Stomach (tissue), 9 donors: ENCODE measurements around the gene PRLR. TPM values are rescaled to one million over a fixed set of nuclear protein-coding genes. Genes with fewer than 3 reads are reported as not detected.

Source experiments
- DNase-seq, 2 donors: peaks; one replicate each; pipeline versions ENCODE4 v3.0.0 to v3.0.0-alpha.2; 2013 to 2019
- H3K27ac ChIP-seq, 5 donors: fragments of 200-600 bp in 4 of 5; sonication (generic) in 4 of 5; one replicate each; pipeline ENCODE4 v1.5.1; 2013 to 2019; ENCODE audit warnings: mild to moderate bottlenecking in 1 of 5, moderate library complexity in 1 of 5
- H3K27me3 ChIP-seq, 3 donors: fragments of 200-600 bp; sonication (generic); one replicate each; pipeline ENCODE4 v1.5.1; 2017 to 2019; ENCODE audit warnings: mixed run types in 1 of 3
- H3K36me3 ChIP-seq, 4 donors: fragments of 200-600 bp; sonication (generic); 1 replicate in 3 of 4; 2 replicates in 1 of 4; pipeline ENCODE4 v1.5.1; 2016 to 2019
- H3K4me1 ChIP-seq, 4 donors: fragments of 200-600 bp; sonication (generic); one replicate each; pipeline ENCODE4 v1.5.1; 2016 to 2019
- H3K4me3 ChIP-seq, 4 donors: fragments of 200-600 bp; sonication (generic) in 3 of 4; one replicate each; pipeline ENCODE4 v1.5.1; 2016 to 2019; ENCODE audit warnings: mild to moderate bottlenecking in 1 of 4
- H3K9me3 ChIP-seq, 4 donors: fragments of 200-600 bp; sonication (generic); one replicate each; pipeline ENCODE4 v1.5.1; 2016 to 2019
- CTCF ChIP-seq, 7 experiments: fragments of 450-650 bp in 4 of 7; fragments of 200-600 bp in 3 of 7; sonication (generic) in 3 of 7; IDR thresholded peaks; one replicate each; pipeline ENCODE4 v1.5.1; 2016 to 2019; ENCODE audit warnings: antibody characterized with exemption in 7 of 7, control low read depth in 2 of 7, mild to moderate bottlenecking in 1 of 7
- EP300 ChIP-seq: sonication (generic); formaldehyde crosslinking; IDR thresholded peaks from one replicate; pipeline ENCODE4 v1.6.1; 2017; ENCODE audit warnings: antibody characterized with exemption
- POLR2A ChIP-seq, 4 donors: fragments of 450-650 bp; IDR thresholded peaks; one replicate each; pipeline ENCODE4 v1.6.1; 2016; ENCODE audit warnings: antibody characterized with exemption in 4 of 4, control low read depth in 2 of 4, mild to moderate bottlenecking in 1 of 4, moderate library complexity in 1 of 4
- POLR2AphosphoS5 ChIP-seq, 3 donors: sonication (generic); formaldehyde crosslinking; IDR thresholded peaks; one replicate each; pipeline ENCODE4 v1.6.1; 2016; ENCODE audit warnings: antibody characterized with exemption in 3 of 3
- WGBS, 5 donors: extraction: QIAGEN DNeasy Blood & Tissue Kit in 3 of 5; methylation state at CpG; one replicate each; pipeline versions ENCODE4 v1.1.5 to v1.1.7; 2013 to 2018; 5-methylcytosine and 5-hydroxymethylcytosine counted together
- intact Hi-C: fragments of 100-400 bp; cut with DNase I; formaldehyde crosslinking; loops from one replicate; pipeline ENCODE4 v1.15.1; 2023; ENCODE audit warnings: low total_unique reads
- polyA plus RNA-seq, 3 donors: library from polyadenylated mRNA; stranded (reverse); fragments of 200-250 nt; gene quantifications; one replicate each; pipeline ENCODE4 v1.2.3, GENCODE V29; 2013
- total RNA-seq, 5 donors: library from RNA; depleted of rRNA; stranded (reverse); fragments of >200 nt; gene quantifications; one replicate each; pipeline versions ENCODE4 v1.1.0 to v1.2.3, GENCODE V29; 2014 to 2016
- donor health status: healthy with polysubstance abuse.
- donor health status: Bipolar disorder and iron deficiency.
- donor health status: healthy.

Gene PRLR
- total and polyA plus RNA-seq, 8 donors = 0.56 to 33.2 (median 4.5) TPM; not detected in 1

DNA sequence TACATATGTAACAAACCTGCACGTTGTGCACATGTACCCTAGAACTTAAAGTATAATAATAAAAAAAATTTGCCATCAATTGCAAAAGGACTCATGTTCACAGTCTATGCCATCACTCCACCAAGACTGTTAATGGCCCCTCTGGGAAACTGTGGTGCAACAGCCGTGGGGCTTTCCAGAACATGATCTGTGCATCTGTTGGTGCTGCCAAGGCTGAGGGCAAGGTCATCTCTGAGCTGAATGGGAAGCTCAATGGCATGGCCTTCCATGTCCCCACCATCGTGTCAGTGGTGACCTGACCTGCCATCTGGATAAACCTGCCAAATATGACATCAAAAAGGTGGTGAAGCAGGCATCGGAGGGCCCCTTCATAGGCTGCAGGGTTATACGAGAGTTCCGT, 149.2 kb downstream of the PRLR start:
- no peak overlapping the region for H3K27ac ChIP-seq
- DNase-seq = no peak
- TF ChIP-seq EP300 = no peak
- no peak for TF ChIP-seq CTCF (IDR thresholded peaks at IDR 0.05)
- TF ChIP-seq POLR2AphosphoS5 (IDR thresholded peaks at IDR 0.05) = no peak
- TF ChIP-seq POLR2A (IDR thresholded peaks at IDR 0.05) = no peak
- intact Hi-C loops = loop anchor here (10.0 kb wide), 1 partner anchor 844 kb away; no protein-coding TSS in a partner anchor
- no peaks in the 10 kb centered on the region for H3K9me3 ChIP-seq
- H3K4me1 ChIP-seq = no peaks in the 10 kb centered on the region
- peaks cover 0 to 6% (median 0%) of the 10 kb centered on the region in 4 donors for H3K36me3 ChIP-seq
- WGBS, 5 donors = 85 to 93% (median 86%) methylated on average over 6 of the region's 6 CpGs
- H3K27me3 ChIP-seq = no peaks in the 10 kb centered on the region
- no peak overlapping the region for H3K4me3 ChIP-seq

DNA sequence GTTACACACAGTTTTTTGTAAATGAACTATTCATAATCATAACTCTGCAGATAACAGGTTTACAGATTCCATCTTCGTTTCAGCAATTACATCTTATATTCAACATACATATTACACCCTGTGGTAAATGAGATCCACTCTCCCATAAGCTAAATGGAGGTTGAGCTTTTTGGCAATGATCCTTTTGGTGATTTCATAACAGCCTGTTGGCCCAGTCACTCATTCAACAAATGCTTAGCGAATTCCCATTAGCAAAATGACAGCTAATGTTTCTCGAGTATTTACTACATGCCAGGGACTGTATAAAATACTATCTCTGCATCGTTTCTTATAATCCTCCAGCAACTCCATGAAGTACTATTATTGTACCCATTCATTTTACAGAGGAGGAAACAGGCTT, 157.1 kb downstream of the PRLR start:
- no peaks in the 10 kb centered on the region for H3K4me1 ChIP-seq
- H3K27me3 ChIP-seq = no peaks in the 10 kb centered on the region
- DNase-seq = no peak
- no peak overlapping the region for H3K27ac ChIP-seq
- peaks cover 0 to 6% (median 0%) of the 10 kb centered on the region in 4 donors for H3K9me3 ChIP-seq
- intact Hi-C loops = no loop called here
- peaks cover 0 to 4% (median 0%) of the 10 kb centered on the region in 4 donors for H3K36me3 ChIP-seq
- no peak overlapping the region for H3K4me3 ChIP-seq
- no peak for TF ChIP-seq CTCF (IDR thresholded peaks at IDR 0.05)
- TF ChIP-seq POLR2A (IDR thresholded peaks at IDR 0.05) = no peak
- no peak for TF ChIP-seq POLR2AphosphoS5 (IDR thresholded peaks at IDR 0.05)
- no peak for TF ChIP-seq EP300
- 84 to 88% (median 87%) methylated on average over 4 of the region's 4 CpGs for WGBS, 5 donors

DNA sequence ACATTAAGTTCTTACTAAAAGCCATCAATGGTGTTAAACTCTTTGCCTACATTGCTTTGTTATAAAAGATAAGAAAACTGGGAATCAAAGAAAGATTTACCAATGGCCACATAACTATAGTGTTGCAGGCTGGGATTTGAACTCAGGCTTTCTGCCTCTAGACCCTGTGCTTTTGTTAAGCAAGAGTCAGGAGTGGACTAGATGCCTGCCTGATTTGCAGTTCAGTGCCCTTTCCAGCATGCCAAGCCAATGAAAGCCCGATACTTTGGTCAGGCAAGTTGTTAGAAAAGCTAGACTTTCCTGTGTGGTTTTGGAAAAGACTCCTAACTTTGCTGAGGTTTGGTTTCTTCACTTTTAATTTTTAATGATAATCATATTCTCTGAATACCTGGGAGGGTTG, 161.1 kb downstream of the PRLR start:
- WGBS, 5 donors = 90 to 100% (median 93%) methylated on average over 1 of the region's 1 CpG
- no peak overlapping the region for H3K4me3 ChIP-seq
- no peak for DNase-seq
- H3K36me3 ChIP-seq = peaks cover 0 to 22% (median 4%) of the 10 kb centered on the region in 4 donors
- H3K4me1 ChIP-seq = no peaks in the 10 kb centered on the region
- peaks cover 0 to 6% (median 0%) of the 10 kb centered on the region in 4 donors for H3K9me3 ChIP-seq
- no peak for TF ChIP-seq EP300
- TF ChIP-seq POLR2A (IDR thresholded peaks at IDR 0.05) = no peak
- no peak for TF ChIP-seq POLR2AphosphoS5 (IDR thresholded peaks at IDR 0.05)
- TF ChIP-seq CTCF (IDR thresholded peaks at IDR 0.05) = no peak
- intact Hi-C loops = no loop called here
- H3K27ac ChIP-seq = no peak overlapping the region
- no peaks in the 10 kb centered on the region for H3K27me3 ChIP-seq

- Histone ChIP-seq H3K27me3 (no peaks in the 10 kb centered on the region), H3K4me3 (no peak overlapping the region), H3K27ac (no peak overlapping the region), H3K36me3 (peaks cover 0 to 22% (median 4%) of the 10 kb centered on the region in 4 donors), H3K9me3 (no peaks in the 10 kb centered on the region), H3K4me1 (no peaks in the 10 kb centered on the region)
- intact Hi-C loops = no loop called here
- no peak for TF ChIP-seq EP300
- DNase-seq = no peak
- WGBS, 5 donors = 85 to 95% (median 89%) methylated on average over 2 of the region's 2 CpGs
Observed at GRCh38 chr5:35067985-35068384, 162.3 kb downstream of the PRLR start.

GRCh38 chr5:35066260-35066795, 164.0 kb downstream of the PRLR start:
- no peak overlapping the region for H3K4me3 ChIP-seq
- no peak for DNase-seq
- no peaks in the 10 kb centered on the region for H3K9me3 ChIP-seq
- intact Hi-C loops = no loop called here
- H3K27me3 ChIP-seq = no peaks in the 10 kb centered on the region
- peaks cover 0 to 22% (median 4%) of the 10 kb centered on the region in 4 donors for H3K36me3 ChIP-seq
- no peak for TF ChIP-seq EP300
- TF ChIP-seq CTCF (IDR thresholded peaks at IDR 0.05) = no peak
- no peak for TF ChIP-seq POLR2AphosphoS5 (IDR thresholded peaks at IDR 0.05)
- TF ChIP-seq POLR2A (IDR thresholded peaks at IDR 0.05) = no peak
- H3K27ac ChIP-seq = no peak overlapping the region
- H3K4me1 ChIP-seq = no peaks in the 10 kb centered on the region
- 90 to 96% (median 93%) methylated on average over 3 to 5 of the region's 5 CpGs for WGBS, 5 donors
